Loucy (cell line): ENCODE results near the gene C17orf67.
"Not testable (repeated sequence)": the region's sequence is repeated elsewhere in the genome, so short reads cannot be mapped to it uniquely, and the experiment has no call there.

Experiments
- H2AFZ ChIP-seq: fragments of 200-600 bp; sonication (generic); 2 replicates; pipeline ENCODE4 v1.6.0; 2016; ENCODE audit warnings: antibody characterized with exemption, mild to moderate bottlenecking, low read length, moderate library complexity
- H3F3A ChIP-seq: fragments of 200-600 bp; 2 replicates; pipeline ENCODE4 v1.6.0; 2016; ENCODE audit warnings: antibody characterized with exemption, low read depth, mild to moderate bottlenecking
- H3K27me3 ChIP-seq: fragments of 200-600 bp; sonication (generic); 2 replicates; pipeline ENCODE4 v1.6.1; 2014; ENCODE audit warnings: low read length, mild to moderate bottlenecking; ENCODE audit not compliant: insufficient read depth, poor library complexity, severe bottlenecking
- H3K36me3 ChIP-seq: fragments of 200-600 bp; sonication (generic); 2 replicates; pipeline ENCODE4 v1.6.1; 2016; ENCODE audit warnings: low read length; ENCODE audit not compliant: insufficient read depth
- H3K4me1 ChIP-seq: fragments of 200-600 bp; sonication (generic); 2 replicates; pipeline ENCODE4 v1.5.1; 2014; ENCODE audit warnings: low read length, mild to moderate bottlenecking; ENCODE audit not compliant: insufficient read depth, poor library complexity, severe bottlenecking
- H3K4me2 ChIP-seq: fragments of 200-600 bp; sonication (generic); 2 replicates; pipeline ENCODE4 v1.6.0; 2014; ENCODE audit warnings: antibody characterized with exemption, low read length, low read depth, mild to moderate bottlenecking; ENCODE audit not compliant: poor library complexity, severe bottlenecking
- H3K4me3 ChIP-seq: fragments of 200-600 bp; sonication (generic); 2 replicates; pipeline ENCODE4 v1.5.1; 2014; ENCODE audit warnings: low read length, mild to moderate bottlenecking, mixed read lengths; ENCODE audit not compliant: poor library complexity, severe bottlenecking
- H3K79me2 ChIP-seq: fragments of 200-600 bp; sonication (generic); 2 replicates; pipeline ENCODE4 v1.6.1; 2014; ENCODE audit warnings: low read length; ENCODE audit not compliant: insufficient read depth
- H3K9ac ChIP-seq: fragments of 200-600 bp; sonication (generic); 2 replicates; pipeline ENCODE4 v1.6.0; 2014; ENCODE audit warnings: mild to moderate bottlenecking, low read depth, low read length, moderate library complexity; ENCODE audit not compliant: poor library complexity, severe bottlenecking
- H3K9me2 ChIP-seq: fragments of 200-600 bp; sonication (generic); replicated peaks from 2 replicates; pipeline ENCODE4 v1.6.1; 2016; ENCODE audit warnings: low read depth, low read length, mixed read lengths
- H3K9me3 ChIP-seq: fragments of 200-600 bp; sonication (generic); 2 replicates; pipeline ENCODE4 v1.6.1; 2014; ENCODE audit warnings: mild to moderate bottlenecking, antibody characterized with exemption, low read length, low read depth; ENCODE audit not compliant: insufficient read depth
- H4K20me1 ChIP-seq: fragments of 200-600 bp; sonication (generic); 2 replicates; pipeline ENCODE4 v1.6.0; 2014; ENCODE audit warnings: antibody characterized with exemption, low read length, mild to moderate bottlenecking; ENCODE audit not compliant: insufficient read depth, poor library complexity, severe bottlenecking
- EZH2phosphoT487 ChIP-seq: fragments of 200-600 bp; IDR thresholded peaks from 2 replicates; pipeline ENCODE4 v1.6.1; 2018; ENCODE audit warnings: antibody characterized with exemption, mild to moderate bottlenecking, moderate library complexity, borderline replicate concordance
- TF ChIP-seq, protein P1 (sequence below): fragments of 200-600 bp; sonication (generic); conservative IDR thresholded peaks from 2 replicates; pipeline ENCODE4 v1.5.1; 2014; ENCODE audit warnings: mild to moderate bottlenecking, antibody characterized with exemption, low read length

C17orf67 gene

DNA sequence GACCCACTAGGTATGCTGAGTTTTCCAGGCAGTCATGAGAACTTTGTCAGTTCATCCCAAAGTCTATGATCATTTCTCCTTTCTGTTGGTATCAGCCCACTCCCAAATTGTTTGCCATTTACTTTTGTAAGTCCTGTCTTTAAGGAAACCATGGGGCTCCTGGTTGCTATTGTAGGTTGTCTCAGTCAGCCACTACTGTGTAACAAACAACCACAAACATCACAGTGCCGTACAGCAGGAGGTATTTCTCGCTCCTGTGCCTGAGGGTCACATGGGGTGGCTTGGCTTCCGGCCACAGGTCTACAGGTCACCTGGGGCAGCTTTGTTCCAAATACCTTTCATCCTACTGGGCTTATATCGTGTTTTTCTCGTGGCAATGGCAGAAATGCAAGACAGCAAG is 71.6 kb downstream of the C17orf67 start:
- Histone ChIP-seq H2AFZ (no peak overlapping the region), H3K27me3 (no peaks in the 10 kb centered on the region), H3K9me2 (no peaks in the 10 kb centered on the region), H4K20me1 (no peaks in the 10 kb centered on the region), H3K36me3 (no peaks in the 10 kb centered on the region), H3F3A (no peaks in the 10 kb centered on the region), H3K79me2 (no peaks in the 10 kb centered on the region), H3K9me3 (no peaks in the 10 kb centered on the region), H3K4me1 (peaks cover 58% of the 10 kb centered on the region), H3K9ac (no peak overlapping the region), H3K4me2 (peak overlapping the region; percentile 67), H3K4me3 (peak overlapping the region; percentile 53)
- TF ChIP-seq, protein P1, sequence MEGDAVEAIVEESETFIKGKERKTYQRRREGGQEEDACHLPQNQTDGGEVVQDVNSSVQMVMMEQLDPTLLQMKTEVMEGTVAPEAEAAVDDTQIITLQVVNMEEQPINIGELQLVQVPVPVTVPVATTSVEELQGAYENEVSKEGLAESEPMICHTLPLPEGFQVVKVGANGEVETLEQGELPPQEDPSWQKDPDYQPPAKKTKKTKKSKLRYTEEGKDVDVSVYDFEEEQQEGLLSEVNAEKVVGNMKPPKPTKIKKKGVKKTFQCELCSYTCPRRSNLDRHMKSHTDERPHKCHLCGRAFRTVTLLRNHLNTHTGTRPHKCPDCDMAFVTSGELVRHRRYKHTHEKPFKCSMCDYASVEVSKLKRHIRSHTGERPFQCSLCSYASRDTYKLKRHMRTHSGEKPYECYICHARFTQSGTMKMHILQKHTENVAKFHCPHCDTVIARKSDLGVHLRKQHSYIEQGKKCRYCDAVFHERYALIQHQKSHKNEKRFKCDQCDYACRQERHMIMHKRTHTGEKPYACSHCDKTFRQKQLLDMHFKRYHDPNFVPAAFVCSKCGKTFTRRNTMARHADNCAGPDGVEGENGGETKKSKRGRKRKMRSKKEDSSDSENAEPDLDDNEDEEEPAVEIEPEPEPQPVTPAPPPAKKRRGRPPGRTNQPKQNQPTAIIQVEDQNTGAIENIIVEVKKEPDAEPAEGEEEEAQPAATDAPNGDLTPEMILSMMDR, result no peak
- TF ChIP-seq EZH2phosphoT487, result no peak

DNA sequence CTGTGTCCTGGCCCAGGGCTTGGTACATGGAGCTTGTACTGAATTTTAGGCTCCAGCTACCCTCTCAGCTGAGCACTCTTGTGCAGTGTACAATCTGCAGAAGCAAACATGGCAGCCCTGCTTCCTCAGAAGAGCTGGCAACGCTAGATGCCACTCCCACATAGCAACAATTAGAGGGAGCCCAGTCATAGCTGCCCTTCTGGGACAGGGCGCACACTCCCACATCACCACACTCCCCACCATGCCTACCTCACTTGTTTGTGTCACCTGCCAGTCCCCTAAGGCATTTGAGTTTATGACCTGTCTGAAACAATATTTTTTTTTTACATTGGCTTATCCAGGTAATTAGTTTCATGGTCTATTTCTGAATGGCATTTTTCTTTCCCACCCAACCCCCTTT is 72.3 kb downstream of the C17orf67 start:
- H3K36me3 ChIP-seq, result no peaks in the 10 kb centered on the region
- no peaks in the 10 kb centered on the region for H3F3A ChIP-seq
- peak overlapping the region; percentile 2 for H3K4me2 ChIP-seq
- no peaks in the 10 kb centered on the region for H3K79me2 ChIP-seq
- TF ChIP-seq, protein P1, result no peak
- TF ChIP-seq EZH2phosphoT487, result no peak
- H4K20me1 ChIP-seq, result no peaks in the 10 kb centered on the region
- H3K9ac ChIP-seq, result peak overlapping the region; percentile 24
- peaks cover 58% of the 10 kb centered on the region for H3K4me1 ChIP-seq
- peak overlapping the region; percentile 69; the same call in 1 of the 2 replicates for H2AFZ ChIP-seq
- H3K27me3 ChIP-seq, result no peaks in the 10 kb centered on the region
- no peaks in the 10 kb centered on the region for H3K9me2 ChIP-seq
- H3K4me3 ChIP-seq, result no peak overlapping the region
- H3K9me3 ChIP-seq, result no peaks in the 10 kb centered on the region

DNA sequence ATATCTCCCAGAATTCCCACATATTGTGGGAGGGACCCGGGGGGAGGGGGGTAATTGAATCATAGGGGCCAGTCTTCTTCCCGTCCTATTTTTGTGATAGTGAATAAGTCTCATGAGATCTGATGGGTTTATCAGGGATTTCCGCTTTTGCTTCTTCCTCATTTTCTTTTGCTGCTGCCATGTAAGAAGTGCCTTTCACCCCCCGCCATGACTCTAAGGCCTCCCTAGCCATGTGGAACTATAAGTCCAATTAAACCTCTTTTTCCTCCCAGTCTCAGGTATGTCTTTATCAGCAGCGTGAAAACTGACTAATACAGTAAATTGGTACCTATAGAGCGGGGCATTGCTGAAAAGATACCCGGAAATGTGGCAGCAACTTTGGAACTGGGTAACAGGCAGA is 76.1 kb downstream of the C17orf67 start:
- not testable (repeated sequence) for H3K27me3 ChIP-seq, H3K4me3 ChIP-seq, H3K4me2 ChIP-seq, H3K36me3 ChIP-seq, H3K9me3 ChIP-seq, H3K79me2 ChIP-seq, H3K9ac ChIP-seq, H3F3A ChIP-seq, H2AFZ ChIP-seq, H4K20me1 ChIP-seq, H3K9me2 ChIP-seq
- peaks cover 53% of the 10 kb centered on the region for H3K4me1 ChIP-seq

DNA sequence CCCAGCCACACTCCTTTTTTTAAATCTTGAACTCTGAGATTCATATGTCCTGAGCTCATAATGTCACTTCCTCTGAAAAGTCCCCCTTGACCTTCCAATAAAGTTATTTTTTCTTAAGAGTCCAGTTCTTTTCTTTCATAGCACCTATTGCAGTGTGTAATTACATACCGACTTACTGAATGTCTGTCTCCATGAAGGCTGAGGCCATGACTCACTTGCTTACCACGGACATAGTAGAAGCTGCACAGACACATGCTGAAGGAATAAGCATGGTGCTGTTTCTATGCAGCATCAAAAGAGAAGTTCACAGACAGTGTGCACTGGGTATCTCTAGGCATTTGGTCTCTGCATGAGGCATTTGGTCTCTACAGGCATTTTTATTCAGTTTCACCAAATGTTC is 77.2 kb downstream of the C17orf67 start:
- Histone ChIP-seq H3K4me3 (no peak overlapping the region), H4K20me1 (no peaks in the 10 kb centered on the region), H3K4me2 (peak overlapping the region; percentile 5), H3K9me2 (no peaks in the 10 kb centered on the region), H3K79me2 (no peaks in the 10 kb centered on the region), H3F3A (no peaks in the 10 kb centered on the region), H3K9ac (peak overlapping the region; percentile 34), H3K27me3 (no peaks in the 10 kb centered on the region), H2AFZ (peak overlapping the region; percentile 60; the same call in 1 of the 2 replicates), H3K9me3 (no peaks in the 10 kb centered on the region), H3K4me1 (peaks cover 56% of the 10 kb centered on the region), H3K36me3 (no peaks in the 10 kb centered on the region)
- TF ChIP-seq EZH2phosphoT487, result no peak
- TF ChIP-seq, protein P1, result no peak
